ENCODE results near the gene MLNR. TPM values are rescaled to one million over a fixed set of nuclear protein-coding genes. Genes with fewer than 3 reads are reported as not detected.

MLNR gene
- total RNA-seq, 2 experiments from 2014 or later: not detected

- DNase-seq (no peak), ATAC-seq (ENCODE audit: poor library complexity) (no peak)
- Histone ChIP-seq H3K36me3 (ENCODE audit: insufficient read depth, low read length) (peaks cover 29% of the 10 kb centered on the region), H3K27ac (ENCODE audit: low read depth in 1 of 2, low read length in 2 of 2) (no peak overlapping the region), H3K4me3 (ENCODE audit: low read length) (no peak overlapping the region), H3K27me3 (ENCODE audit: control insufficient read depth in 1 of 2, insufficient read depth in 2 of 2, low read length in 2 of 2) (no peaks in the 10 kb centered on the region), H3K9me3 (ENCODE audit: control insufficient read depth in 1 of 2, insufficient read depth in 1 of 2, low read length in 2 of 2) (no peaks in the 10 kb centered on the region), H3K4me1 (ENCODE audit: insufficient read depth, low read length) (peaks cover 10% of the 10 kb centered on the region)
- Mint-ChIP-seq H3K27ac (no peak overlapping the region), H3K9me3 (no peaks in the 10 kb centered on the region), H3K4me3 (no peak overlapping the region), H3K27me3 (peaks cover 3% of the 10 kb centered on the region), H3K36me3 (ENCODE audit: low read depth) (peaks cover 35% of the 10 kb centered on the region), H3K4me1 (ENCODE audit: low read depth) (peaks cover 12% of the 10 kb centered on the region)
- intact Hi-C loops (cut with DNase I, micrococcal nuclease): no loop called here
- POLR2A ChIA-PET: no interaction called here
- no peak for TF ChIP-seq CTCF (IDR thresholded peaks at IDR 0.05)
- CTCF ChIA-PET: no interaction called here
Observed at GRCh38 chr13:49210669-49211068, 9.5 kb upstream of the MLNR start.

- peaks cover 30% of the 10 kb centered on the region for H3K27me3 Mint-ChIP-seq
- CTCF ChIA-PET: no interaction called here
- Histone ChIP-seq H3K27ac (ENCODE audit: low read depth in 1 of 2, low read length in 2 of 2) (no peak overlapping the region), H3K36me3 (ENCODE audit: insufficient read depth, low read length) (peaks cover 1% of the 10 kb centered on the region), H3K9me3 (ENCODE audit: control insufficient read depth in 1 of 2, insufficient read depth in 1 of 2, low read length in 2 of 2) (peaks cover 0 to under 1% of the 10 kb centered on the region in 2 experiments), H3K4me1 (ENCODE audit: insufficient read depth, low read length) (peaks cover 10% of the 10 kb centered on the region), H3K27me3 (ENCODE audit: control insufficient read depth in 1 of 2, insufficient read depth in 2 of 2, low read length in 2 of 2) (peaks cover 9 to 10% of the 10 kb centered on the region in 2 experiments), H3K4me3 (ENCODE audit: low read length) (no peak overlapping the region)
- ATAC-seq (ENCODE audit: poor library complexity): no peak
- H3K36me3 Mint-ChIP-seq (ENCODE audit: low read depth): peaks cover 8% of the 10 kb centered on the region
- H3K9me3 Mint-ChIP-seq: no peaks in the 10 kb centered on the region
- intact Hi-C loops (cut with DNase I, micrococcal nuclease): no loop called here
- no peak for DNase-seq
- no peak overlapping the region for H3K4me3 Mint-ChIP-seq
- no peak for TF ChIP-seq CTCF (IDR thresholded peaks at IDR 0.05)
- peaks cover 12% of the 10 kb centered on the region for H3K4me1 Mint-ChIP-seq (ENCODE audit: low read depth)
- H3K27ac Mint-ChIP-seq: no peak overlapping the region
- POLR2A ChIA-PET: no interaction called here
Observed at GRCh38 chr13:49213539-49213938, 6.6 kb upstream of the MLNR start.

- H3K4me3 ChIP-seq (ENCODE audit: low read length): no peak overlapping the region
- Mint-ChIP-seq H3K36me3 (ENCODE audit: low read depth) (peaks cover 8% of the 10 kb centered on the region), H3K4me3 (no peak overlapping the region), H3K4me1 (ENCODE audit: low read depth) (peaks cover 12% of the 10 kb centered on the region), H3K27ac (no peak overlapping the region), H3K27me3 (peaks cover 37% of the 10 kb centered on the region), H3K9me3 (no peaks in the 10 kb centered on the region)
- H3K27ac ChIP-seq (ENCODE audit: low read depth in 1 of 2, low read length in 2 of 2): no peak overlapping the region
- no peaks in the 10 kb centered on the region for H3K36me3 ChIP-seq (ENCODE audit: insufficient read depth, low read length)
- DNase-seq (no peak), ATAC-seq (ENCODE audit: poor library complexity) (no peak)
- H3K9me3 ChIP-seq (ENCODE audit: control insufficient read depth in 1 of 2, insufficient read depth in 1 of 2, low read length in 2 of 2): peaks cover 0 to 3% of the 10 kb centered on the region in 2 experiments
- no peak for TF ChIP-seq CTCF (IDR thresholded peaks at IDR 0.05)
- H3K4me1 ChIP-seq (ENCODE audit: insufficient read depth, low read length): peaks cover 10% of the 10 kb centered on the region
- intact Hi-C loops (cut with DNase I, micrococcal nuclease): loop anchor here in 1 of 2 experiments (2.0 kb wide), 1 partner anchor 67 kb away; no protein-coding TSS in a partner anchor
- POLR2A ChIA-PET: interaction anchor here (0.6 to 1.0 kb wide), 3 partner anchors 8 to 67 kb away, joined by 3 read pairs; no protein-coding TSS in a partner anchor
- peaks cover 15 to 17% of the 10 kb centered on the region in 2 experiments for H3K27me3 ChIP-seq (ENCODE audit: control insufficient read depth in 1 of 2, insufficient read depth in 2 of 2, low read length in 2 of 2)
- CTCF ChIA-PET: interaction anchor here (1.1 kb wide), 1 partner anchor 393 kb away, joined by 5 read pairs; no protein-coding TSS in a partner anchor
Observed at GRCh38 chr13:49213997-49214916, 5.9 kb upstream of the MLNR start.
